Fibroblast of villous mesenchyme (primary cell): ENCODE results near the gene BTBD7. TPM values are rescaled to one million over a fixed set of nuclear protein-coding genes. Genes with fewer than 3 reads are reported as not detected.
A peak's percentile ranks its signal among the peaks of the same experiment; 100 is the strongest.
"Not testable (repeated sequence)": the region's sequence is repeated elsewhere in the genome, so short reads cannot be mapped to it uniquely, and the experiment has no call there.

Source experiments
- DNase-seq: peaks from one replicate; pipeline ENCODE4 v3.0.0-alpha.2; 2010; ENCODE audit warnings: low read depth
- H3K4me3 ChIP-seq: 2 replicates; pipeline ENCODE4 v1.5.1; 2011; ENCODE audit warnings: low read depth, mild to moderate bottlenecking, low read length
- total RNA-seq: library from RNA; depleted of rRNA; stranded (reverse); fragments of >200 nt; gene quantifications from 2 replicates; pipeline ENCODE4 v1.2.3, GENCODE V29; 2012
- TF ChIP-seq, protein P1 (sequence below): IDR thresholded peaks from 2 replicates; pipeline ENCODE4 v1.5.1; 2012; ENCODE audit warnings: low read depth, mild to moderate bottlenecking, low read length; ENCODE audit not compliant: insufficient read depth

BTBD7 gene
- total RNA-seq, 1 donor, result 35.4 TPM

- TF ChIP-seq, protein P1, sequence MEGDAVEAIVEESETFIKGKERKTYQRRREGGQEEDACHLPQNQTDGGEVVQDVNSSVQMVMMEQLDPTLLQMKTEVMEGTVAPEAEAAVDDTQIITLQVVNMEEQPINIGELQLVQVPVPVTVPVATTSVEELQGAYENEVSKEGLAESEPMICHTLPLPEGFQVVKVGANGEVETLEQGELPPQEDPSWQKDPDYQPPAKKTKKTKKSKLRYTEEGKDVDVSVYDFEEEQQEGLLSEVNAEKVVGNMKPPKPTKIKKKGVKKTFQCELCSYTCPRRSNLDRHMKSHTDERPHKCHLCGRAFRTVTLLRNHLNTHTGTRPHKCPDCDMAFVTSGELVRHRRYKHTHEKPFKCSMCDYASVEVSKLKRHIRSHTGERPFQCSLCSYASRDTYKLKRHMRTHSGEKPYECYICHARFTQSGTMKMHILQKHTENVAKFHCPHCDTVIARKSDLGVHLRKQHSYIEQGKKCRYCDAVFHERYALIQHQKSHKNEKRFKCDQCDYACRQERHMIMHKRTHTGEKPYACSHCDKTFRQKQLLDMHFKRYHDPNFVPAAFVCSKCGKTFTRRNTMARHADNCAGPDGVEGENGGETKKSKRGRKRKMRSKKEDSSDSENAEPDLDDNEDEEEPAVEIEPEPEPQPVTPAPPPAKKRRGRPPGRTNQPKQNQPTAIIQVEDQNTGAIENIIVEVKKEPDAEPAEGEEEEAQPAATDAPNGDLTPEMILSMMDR, result no peak
- no peak overlapping the region for H3K4me3 ChIP-seq
- peak; percentile 81 for DNase-seq
Measured at GRCh38 chr14:93239869-93240677, 92.8 kb downstream of the BTBD7 start.

DNA sequence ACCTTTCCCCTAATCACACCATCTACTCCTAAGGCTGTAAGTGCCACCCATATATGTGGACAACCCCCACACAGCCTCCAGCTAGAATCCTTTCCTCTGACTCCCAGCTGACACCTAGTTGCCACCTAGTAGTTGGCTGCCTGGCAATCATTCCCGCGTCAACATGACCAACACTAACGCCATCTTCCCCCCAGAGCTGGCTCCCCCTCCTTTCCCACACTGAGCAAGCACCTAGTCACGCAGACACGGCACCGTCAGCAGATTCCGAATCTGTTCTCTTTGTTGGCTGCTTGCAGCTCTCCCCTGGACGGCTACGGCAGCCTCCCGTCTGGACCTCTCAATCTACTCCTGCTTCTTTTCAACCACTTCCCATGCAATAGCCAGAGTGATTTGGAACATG is 98.0 kb downstream of the BTBD7 start:
- no peak overlapping the region for H3K4me3 ChIP-seq

DNA sequence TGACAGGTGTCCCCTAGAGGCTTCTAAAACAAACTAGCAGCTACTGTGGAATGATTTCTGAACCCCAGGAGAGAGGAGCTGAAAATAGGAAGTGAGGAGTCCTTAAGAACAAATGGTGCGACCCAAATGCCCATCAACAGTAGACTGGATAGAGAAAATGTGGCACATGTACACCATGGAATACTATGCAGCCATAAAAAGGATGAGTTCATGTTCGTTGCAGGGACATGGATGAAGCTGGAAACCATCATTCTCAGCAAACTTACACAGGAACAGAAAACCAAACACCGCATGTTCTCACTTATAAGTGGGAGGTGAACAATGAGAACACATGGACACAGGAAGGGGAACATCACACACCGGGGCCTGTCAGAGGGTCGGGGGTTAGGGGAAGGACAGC is 99.8 kb downstream of the BTBD7 start:
- H3K4me3 ChIP-seq, DNase-seq: not testable (repeated sequence)

More for the DNA sequence above, 98.0 kb downstream of the BTBD7 start:
- TF ChIP-seq, protein P1, result no peak
- peak; percentile 50 for DNase-seq

DNA sequence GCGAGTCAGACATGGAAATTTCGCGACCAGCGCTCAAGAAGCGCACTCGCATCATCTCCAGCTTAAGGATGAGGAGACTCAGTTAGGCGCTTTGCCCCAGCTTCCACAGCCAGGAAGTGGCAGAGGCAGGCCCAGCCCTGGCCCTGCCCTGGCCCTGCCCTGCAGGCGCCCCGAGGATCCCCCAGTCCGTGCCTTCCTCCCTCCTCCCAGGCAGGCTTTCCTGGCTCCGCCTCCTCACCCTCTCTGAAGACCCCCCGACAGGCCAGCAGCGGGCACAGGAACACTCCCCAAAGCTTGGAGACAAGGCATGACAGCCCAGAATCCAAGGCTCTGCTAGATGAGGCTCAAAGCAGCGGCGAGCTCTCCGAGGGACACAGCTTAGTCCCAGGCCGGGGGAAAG is 100.7 kb downstream of the BTBD7 start:
- no peak overlapping the region for H3K4me3 ChIP-seq
- no peak for DNase-seq
- TF ChIP-seq, protein P1, result no peak

- H3K4me3 ChIP-seq, result peak overlapping the region; percentile 63
- DNase-seq, result peak; percentile 53
- TF ChIP-seq, protein P1, result no peak
Measured at GRCh38 chr14:93231129-93231979, 101.5 kb downstream of the BTBD7 start.

- H3K4me3 ChIP-seq, result peak overlapping the region; percentile 63
- no peak for DNase-seq
- TF ChIP-seq, protein P1, result no peak
Measured at GRCh38 chr14:93230539-93230938, 102.3 kb downstream of the BTBD7 start.

DNA sequence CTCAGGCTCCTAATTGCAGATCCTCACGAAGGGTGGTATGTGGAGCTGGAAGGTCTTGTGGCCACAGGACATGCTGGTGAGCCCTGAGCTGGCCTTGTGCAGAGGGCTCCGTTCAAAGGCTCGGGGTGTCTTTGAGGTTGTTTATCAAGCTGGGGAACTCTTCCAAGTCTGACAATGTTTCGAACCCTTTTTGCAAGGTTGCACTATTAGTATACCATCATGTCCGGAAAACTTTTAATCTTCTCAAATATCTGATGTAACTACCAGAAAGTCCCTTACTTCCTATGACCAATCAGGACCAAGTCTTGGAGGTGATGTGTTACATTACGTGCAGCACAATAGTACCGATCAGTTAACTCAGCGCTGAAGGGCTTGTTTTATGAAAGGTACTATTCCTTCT is 104.3 kb downstream of the BTBD7 start:
- no peak overlapping the region for H3K4me3 ChIP-seq
- no peak for DNase-seq

More for the DNA sequence above, 104.3 kb downstream of the BTBD7 start:
- TF ChIP-seq, protein P1, result no peak
